Measurements from ENCODE around the gene CXCR4. TPM values are rescaled to one million over a fixed set of nuclear protein-coding genes. Genes with fewer than 3 reads are reported as not detected.
"Not testable (repeated sequence)": the region's sequence is repeated elsewhere in the genome, so short reads cannot be mapped to it uniquely, and the experiment has no call there.

The CXCR4 gene
- total and polyA plus RNA-seq, 12 donors, result 1.5 to 24.0 (median 4.4) TPM

- Histone ChIP-seq H3K27ac (no peak overlapping the region), H3K9me3 (peaks cover 0 to 12% (median 0%) of the 10 kb centered on the region in 11 donors), H3K4me1 (no peaks in the 10 kb centered on the region), H3K27me3 (no peaks in the 10 kb centered on the region), H3K36me3 (no peaks in the 10 kb centered on the region), H3K4me3 (no peak overlapping the region)
- WGBS, 2 donors, result 96 to 98% methylated on average over 3 of the region's 3 CpGs
- intact Hi-C loops (cut with DNase I), result no loop called here
- no peak for TF ChIP-seq CTCF (IDR thresholded peaks at IDR 0.05)
- ATAC-seq (no peak), DNase-seq (no peak)
These were observed 45.3 kb downstream of the CXCR4 start for GRCh38 chr2:136072621-136073020.

- WGBS, 2 donors, result 90 to 93% methylated on average over 4 of the region's 4 CpGs
- peaks cover 0 to 12% (median 0%) of the 10 kb centered on the region in 11 donors for H3K9me3 ChIP-seq
- H3K27ac ChIP-seq; H3K4me1 ChIP-seq; H3K36me3 ChIP-seq; intact Hi-C loops (cut with DNase I); H3K27me3 ChIP-seq; H3K4me3 ChIP-seq; DNase-seq; ATAC-seq: not testable (repeated sequence)
These were observed 46.1 kb downstream of the CXCR4 start for GRCh38 chr2:136071887-136072286.

GRCh38 chr2:136070913-136071312, 47.0 kb downstream of the CXCR4 start:
- no peak for ATAC-seq

GRCh38 chr2:136069773-136070172, 48.2 kb downstream of the CXCR4 start:
- no peak for TF ChIP-seq CTCF (IDR thresholded peaks at IDR 0.05)
- no peaks in the 10 kb centered on the region for H3K36me3 ChIP-seq
- H3K4me3 ChIP-seq, result no peak overlapping the region
- intact Hi-C loops (cut with DNase I), result no loop called here
- H3K9me3 ChIP-seq, result peaks cover 0 to 12% (median 0%) of the 10 kb centered on the region in 11 donors
- no peak for ATAC-seq
- H3K27ac ChIP-seq, result no peak overlapping the region
- H3K27me3 ChIP-seq, result no peaks in the 10 kb centered on the region
- 92 to 96% methylated on average over 3 of the region's 3 CpGs for WGBS, 2 donors
- no peak for DNase-seq
- H3K4me1 ChIP-seq, result no peaks in the 10 kb centered on the region

More at GRCh38 chr2:136070913-136071312, 47.0 kb downstream of the CXCR4 start:
- Histone ChIP-seq H3K27me3 (no peaks in the 10 kb centered on the region), H3K27ac (no peak overlapping the region), H3K9me3 (peaks cover 0 to 12% (median 0%) of the 10 kb centered on the region in 11 donors), H3K4me1 (no peaks in the 10 kb centered on the region), H3K36me3 (no peaks in the 10 kb centered on the region), H3K4me3 (no peak overlapping the region)
- intact Hi-C loops (cut with DNase I), result no loop called here
- no peak for TF ChIP-seq CTCF (IDR thresholded peaks at IDR 0.05)
- DNase-seq, result no peak
- WGBS, 2 donors, result 99% methylated on average over 4 of the region's 4 CpGs

GRCh38 chr2:136068581-136069227, 49.2 kb downstream of the CXCR4 start:
- intact Hi-C loops (cut with DNase I), result no loop called here
- no peak for ATAC-seq

More at GRCh38 chr2:136068581-136069227, 49.2 kb downstream of the CXCR4 start:
- H3K27me3 ChIP-seq, result no peaks in the 10 kb centered on the region
- H3K4me1 ChIP-seq, result no peaks in the 10 kb centered on the region
- DNase-seq, result no peak
- no peaks in the 10 kb centered on the region for H3K36me3 ChIP-seq
- H3K4me3 ChIP-seq, result no peak overlapping the region
- TF ChIP-seq CTCF (IDR thresholded peaks at IDR 0.05), result no peak
- no peak overlapping the region for H3K27ac ChIP-seq
- whole genome bisulfite sequencing, 2 donors, result 90% methylated on average over 4 of the region's 4 CpGs
- peaks cover 0 to 12% (median 0%) of the 10 kb centered on the region in 11 donors for H3K9me3 ChIP-seq

Data from heart right ventricle (tissue), 16 donors.